GM19324 (cell line): ENCODE results near the gene PNMA8C.
A peak's percentile ranks its signal among the peaks of the same experiment; 100 is the strongest.

Experiments used
- ATAC-seq: cut with Tn5 transposase; IDR thresholded peaks from one replicate; pipeline ENCODE4 v1.9.1; 2021; ENCODE audit warnings: mild to moderate bottlenecking, moderate library complexity; ENCODE audit not compliant: unreplicated experiment, low FRiP score

Gene PNMA8C

DNA sequence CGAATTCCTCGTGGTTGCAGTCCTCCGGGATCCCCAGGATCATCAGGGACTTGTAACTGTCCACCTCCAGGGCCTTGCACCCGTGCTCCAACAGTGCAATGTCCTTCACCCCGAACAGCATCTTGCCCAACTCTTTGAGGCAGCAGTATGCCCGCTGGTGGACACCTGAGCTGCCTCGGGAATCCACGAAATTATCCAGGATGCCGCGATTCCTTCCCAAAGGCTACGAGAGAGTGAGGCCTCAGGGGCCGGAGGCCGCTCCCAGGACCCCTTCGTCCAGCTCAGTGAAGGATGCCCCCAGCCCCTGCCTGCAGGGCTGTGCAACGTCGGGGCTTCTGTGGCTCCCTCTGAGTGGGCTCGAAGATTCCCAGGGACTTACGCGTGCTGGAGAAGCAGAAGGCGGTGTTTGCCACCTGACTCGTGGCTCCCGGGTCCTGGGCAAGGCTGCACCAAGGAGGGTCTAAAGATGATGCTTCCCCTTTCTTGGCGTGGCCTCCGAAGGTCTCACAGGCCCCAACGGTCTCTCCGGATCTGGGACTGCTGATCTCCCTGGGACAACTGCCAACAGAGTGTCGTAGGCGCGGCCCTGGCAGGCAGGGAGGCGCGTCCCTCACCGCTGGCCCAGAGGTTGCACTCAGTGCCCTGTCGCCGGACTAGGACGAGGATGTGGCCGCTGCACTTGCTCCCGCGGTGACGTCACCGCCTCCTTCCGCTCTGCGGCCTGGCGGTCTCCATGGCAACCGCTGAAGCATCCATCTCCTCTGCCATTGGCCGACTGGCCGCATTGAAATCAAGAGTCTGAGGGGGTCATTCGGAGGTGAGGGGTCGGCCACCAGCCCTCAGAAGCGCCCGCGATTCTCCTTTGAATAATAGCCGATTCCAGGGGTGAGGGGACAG, at the start of gene PNMA8C:
Gene PNMA8C, minus strand, starts transcription at position 698 of the 897 bp plus-strand sequence. Its CDS starts 577 bp downstream, at position 121.
- no peak for ATAC-seq

DNA sequence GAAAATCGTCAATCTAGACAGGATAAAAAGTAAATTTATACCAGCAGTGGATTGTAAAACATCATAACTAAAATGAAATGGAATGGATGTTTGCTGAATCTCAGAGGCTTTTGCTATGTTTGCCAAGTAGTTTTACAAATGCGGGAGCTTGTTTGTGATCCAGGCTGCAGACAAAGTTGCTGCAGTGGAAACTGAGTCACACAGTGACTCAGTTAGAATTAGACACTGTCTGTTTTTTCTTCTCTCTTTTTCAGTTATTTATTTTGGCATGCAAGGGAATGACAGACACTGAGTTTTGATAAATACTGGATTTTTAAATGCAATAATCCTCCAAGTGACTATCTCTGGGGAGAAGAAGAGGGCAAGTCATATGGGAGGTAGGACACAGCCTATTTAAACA, 47.2 kb upstream of the PNMA8C start:
- no peak for ATAC-seq

DNA sequence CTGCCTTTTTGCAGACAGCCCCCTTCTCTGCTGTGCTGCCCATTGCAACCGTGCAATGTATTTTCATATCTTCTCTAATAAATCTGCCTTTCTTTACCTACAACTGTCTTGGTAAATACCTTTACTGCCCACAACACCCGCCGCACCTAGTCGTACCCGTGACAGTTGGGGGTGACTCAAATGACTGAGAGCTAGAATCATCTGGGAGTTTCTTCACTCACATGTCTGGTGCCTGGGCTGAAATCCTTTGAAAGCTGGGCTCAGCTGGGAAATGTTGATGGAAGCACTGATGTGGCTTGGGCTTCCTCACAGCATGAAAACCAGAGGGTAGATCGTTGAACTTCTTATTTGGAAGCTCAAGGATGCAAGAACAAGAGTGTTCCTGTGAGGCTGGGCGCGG, 45.5 kb upstream of the PNMA8C start:
- ATAC-seq: no peak

DNA sequence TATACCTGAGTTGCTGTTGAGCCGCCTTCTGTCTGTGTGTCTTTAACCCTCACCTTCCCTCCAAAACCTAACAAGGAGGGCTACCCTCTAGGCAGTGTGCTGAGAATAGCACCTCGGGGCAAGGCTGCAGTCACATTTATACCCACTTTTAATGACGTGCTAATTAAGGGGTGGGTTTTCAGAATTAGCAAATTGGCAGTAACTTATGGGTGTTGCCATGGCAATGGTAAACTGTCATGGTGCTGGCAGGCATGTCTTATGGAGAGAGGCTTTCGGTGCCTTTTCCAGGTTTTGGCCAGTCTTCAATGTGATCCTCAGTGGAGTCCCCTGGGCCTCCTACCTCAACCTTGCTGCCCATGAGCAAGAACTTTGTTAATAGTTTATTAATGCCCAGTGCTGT, 43.9 kb upstream of the PNMA8C start:
- ATAC-seq: no peak

DNA sequence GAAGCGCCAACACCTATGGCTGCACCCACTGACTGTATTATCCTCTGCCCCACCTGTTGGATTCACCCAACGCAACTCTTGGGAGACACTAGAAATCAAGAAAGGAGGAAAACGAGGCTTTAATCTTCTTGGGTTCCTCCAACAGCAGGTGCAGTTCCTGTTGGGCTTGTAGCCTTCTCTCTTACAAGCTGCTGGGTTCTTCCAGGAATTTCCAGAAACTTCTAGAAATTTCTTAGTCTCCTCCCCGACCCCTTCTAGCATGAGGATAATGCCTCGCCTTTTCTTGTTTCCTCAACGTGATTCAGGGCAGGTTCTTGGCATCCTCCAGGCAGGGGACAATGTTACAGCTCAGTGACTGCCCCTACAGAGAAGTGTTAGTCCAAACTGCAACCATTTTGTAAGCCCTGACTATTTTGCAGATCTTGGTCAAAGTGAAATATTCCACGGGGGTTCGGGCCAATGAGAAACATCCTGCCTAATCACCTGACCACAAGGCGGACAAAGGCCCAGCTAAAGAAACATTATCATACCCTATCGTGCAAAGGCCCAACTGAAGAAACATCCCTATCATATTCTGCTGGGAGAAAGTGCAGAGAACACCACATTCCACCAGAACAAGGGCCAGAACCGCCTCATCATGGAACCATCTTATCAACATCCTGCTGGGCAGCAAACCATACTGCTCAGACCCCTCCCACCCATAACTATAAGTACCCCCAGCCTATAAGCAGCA, 43.2 kb upstream of the PNMA8C start:
- ATAC-seq: no peak

DNA sequence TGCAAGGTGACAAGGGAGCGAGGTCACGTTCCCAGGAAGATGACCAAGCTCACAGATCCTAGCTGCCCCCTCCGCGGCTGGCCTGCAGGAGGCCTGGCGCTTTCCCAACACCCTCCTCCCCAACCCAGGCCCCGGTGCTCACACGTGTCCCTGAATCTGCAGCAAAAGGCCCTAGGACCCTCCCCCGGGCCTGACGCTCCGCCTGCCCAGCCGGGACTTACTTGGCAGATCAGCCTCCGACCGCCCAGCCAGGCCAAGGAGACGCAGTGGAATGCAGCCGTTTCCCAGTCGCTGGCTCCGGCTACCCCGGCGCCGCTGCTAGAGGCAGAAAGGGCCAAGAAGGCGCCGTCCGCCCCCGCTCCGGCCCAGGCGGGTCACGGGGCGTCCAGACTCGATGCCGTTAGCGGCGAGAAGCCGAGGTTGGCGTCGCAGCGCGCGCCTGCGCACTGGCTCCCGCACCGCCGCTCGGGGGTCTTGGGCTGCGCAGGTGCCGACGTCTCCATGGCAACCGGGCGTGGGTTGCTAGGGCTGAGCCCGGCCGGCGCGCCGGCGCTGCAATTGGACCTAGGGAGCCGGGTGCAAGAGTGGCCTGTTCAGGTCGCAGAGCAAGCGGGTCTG, 42.5 kb upstream of the PNMA8C start, which contains the start of gene PNMA8A:
Gene PNMA8A, minus strand, starts transcription at position 448 of the 618 bp plus-strand sequence. CDS start 528 bp downstream, outside the sequence.
- ATAC-seq: no peak

DNA sequence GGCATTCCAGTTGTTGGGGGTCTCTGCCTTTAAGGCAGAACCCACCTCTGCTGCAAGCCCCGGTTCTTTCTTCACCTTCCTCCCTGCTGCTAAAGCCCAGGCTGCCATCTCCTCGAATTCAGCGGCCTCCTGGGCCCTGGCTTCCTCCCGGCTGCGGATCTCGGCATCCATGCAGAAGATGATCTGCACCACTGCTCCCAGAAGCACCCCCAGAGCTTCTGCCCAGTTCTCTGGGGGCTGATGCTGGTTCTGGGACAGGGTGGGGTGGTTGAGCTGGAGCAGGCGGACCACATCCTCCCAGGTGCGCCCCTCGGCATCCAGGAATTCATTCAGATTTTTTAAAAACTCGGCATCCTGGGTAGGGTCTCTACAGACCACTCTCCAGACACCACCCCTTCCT, 41.6 kb upstream of the PNMA8C start:
- ATAC-seq: no peak

DNA sequence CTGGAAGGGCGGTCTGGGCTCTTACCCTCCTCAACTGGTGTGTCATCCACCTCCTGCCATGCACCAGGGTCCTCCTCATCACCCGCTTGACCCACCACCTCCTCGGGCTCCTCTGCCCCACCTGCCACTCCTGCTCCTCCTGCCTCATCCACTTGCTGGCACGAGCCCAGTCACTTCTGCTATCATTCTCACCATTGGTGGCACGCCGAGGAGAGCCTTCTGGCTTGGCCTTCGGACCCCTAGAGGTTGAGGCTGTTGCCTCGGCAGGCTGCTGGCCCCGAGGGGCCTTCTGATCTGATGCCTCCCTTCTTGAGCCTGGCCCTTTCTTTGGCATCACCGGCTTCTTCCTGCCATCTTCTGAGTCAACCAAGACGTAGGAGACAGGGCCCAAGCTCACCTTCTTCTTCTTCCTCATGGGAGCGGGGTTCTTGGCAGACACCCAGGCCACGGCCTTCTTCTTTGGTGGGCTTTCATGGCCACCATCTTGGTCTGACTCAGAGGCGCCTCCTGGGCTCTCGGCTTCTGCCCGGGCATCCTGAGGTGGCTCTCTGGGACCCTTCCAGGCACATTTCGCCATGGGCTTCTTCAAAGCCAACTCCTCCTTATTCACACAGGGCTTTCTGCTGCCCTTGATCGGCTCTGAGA, 40.9 kb upstream of the PNMA8C start:
- no peak for ATAC-seq

DNA sequence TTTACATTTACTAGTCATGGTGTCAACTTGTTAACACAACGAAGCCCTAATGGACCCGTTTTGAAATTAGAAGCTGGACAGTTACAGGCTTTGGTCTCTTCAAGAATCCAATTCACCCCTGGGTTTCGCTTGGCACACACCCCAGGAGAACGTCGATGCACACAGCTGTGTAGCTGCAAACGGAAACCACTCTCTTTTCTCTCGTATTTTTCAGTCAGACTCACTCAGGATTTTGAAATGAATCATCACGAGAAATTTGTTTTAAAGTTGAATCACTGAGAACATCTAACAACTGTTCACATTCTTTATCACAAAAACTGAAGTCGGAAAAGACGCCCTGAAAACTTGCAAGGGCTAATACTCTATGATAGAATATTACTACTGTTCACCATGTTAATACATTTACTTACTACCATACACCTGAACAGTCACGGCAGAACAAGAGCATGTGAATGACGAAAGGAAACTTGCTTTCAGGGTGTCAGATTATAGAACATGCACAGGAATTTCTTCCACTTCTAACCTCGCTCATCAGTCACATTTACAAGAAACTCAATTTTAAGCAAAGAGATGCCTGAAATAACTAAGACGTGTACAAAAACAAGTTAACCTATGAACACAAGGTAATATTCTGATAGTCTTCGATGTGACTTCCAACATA, 37.9 kb upstream of the PNMA8C start:
- ATAC-seq: peak; percentile 51

DNA sequence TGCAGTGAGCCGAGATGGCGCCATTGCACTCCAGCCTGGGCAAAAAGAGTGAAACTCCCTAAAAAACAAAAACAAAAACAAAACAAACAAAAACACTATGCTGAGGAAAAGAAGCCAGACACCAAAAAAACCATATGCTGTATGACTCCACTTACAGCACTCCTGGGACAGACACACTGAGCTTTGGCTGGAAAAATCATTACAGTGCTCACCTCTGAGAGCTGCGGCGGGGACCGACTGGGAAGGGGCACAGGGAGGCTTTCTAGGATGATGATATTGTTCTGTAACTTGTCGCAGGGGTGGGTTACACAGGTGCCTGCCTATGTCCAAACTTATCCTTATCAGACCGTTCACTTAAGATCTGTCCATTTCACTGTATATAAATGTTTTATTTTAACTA, 34.8 kb upstream of the PNMA8C start:
- ATAC-seq: no peak

DNA sequence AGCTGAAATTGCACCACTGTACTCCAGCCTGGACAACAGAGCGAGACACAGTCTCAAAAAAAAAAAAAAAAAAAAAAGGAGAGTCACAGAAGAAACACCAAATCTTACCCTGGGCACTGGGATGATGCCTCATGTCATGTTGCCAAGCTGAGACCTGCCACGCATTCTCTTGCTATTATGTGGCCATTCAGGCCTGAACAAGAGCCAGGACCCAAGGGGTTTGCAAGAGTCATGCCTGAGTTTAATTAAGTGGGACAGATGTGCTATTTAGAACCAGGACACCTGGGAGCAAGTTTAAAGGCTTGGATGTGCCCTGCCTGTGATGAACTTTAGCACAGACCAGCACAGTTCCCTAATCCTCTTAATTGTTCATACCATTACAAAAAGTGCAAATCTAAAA, 32.8 kb upstream of the PNMA8C start:
- no peak for ATAC-seq

DNA sequence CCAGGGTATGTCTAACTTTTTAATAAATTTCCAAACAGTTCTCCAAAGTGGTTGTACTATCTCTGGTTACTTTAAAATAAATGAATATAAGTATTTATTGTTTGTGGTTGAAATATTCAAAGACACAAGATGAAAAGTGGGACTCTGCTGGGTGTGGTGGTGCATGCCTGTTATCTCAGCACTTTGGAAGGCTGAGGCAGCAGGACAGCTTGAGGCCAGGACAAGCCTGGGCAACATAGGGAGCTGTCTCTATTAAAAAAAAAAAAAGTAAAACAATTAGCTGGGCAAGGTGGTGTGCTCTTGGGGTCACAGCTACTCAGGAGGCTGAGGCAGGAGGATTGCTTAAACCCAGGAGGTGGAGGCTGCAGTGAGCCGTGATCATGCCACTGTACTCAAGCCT, 32.2 kb upstream of the PNMA8C start:
- no peak for ATAC-seq

DNA sequence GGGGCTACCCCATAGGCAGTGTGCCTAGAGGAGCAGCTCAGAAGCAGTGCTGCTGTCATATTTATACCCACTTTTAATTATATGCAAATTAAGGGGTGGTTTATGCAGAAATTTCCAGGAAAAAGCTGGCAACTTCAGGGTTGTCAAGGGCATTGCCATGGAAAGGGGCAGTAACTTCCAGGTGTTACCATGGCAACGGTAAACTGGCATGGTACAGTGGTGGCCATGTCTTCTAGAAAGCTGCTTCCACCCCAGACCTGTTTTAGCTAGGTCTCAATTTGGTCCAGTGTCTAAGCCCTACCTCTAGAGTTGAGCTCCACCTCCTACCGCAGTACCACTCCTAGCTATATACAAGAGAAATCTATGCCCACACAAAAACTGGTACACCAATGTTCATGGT, 31.3 kb upstream of the PNMA8C start:
- ATAC-seq: no peak

DNA sequence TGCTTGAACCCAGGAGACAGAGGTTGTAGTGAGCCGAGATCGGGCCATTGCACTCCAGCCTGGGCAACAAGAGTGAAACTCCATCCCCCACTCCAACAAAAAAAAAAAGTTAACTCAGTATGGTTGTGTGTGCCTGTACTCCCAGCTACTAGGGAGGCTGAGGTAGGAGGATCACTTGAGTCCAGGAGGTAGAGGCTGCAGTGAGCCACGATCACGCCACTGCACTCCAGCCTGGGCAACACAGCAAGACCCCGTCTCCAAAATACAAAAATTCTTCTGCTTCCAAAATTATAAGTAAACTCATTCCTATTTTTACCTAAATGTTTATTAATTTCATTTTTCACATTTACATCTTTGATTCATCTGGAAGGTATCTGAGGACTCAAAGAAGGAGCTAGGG, 28.2 kb upstream of the PNMA8C start:
- no peak for ATAC-seq

DNA sequence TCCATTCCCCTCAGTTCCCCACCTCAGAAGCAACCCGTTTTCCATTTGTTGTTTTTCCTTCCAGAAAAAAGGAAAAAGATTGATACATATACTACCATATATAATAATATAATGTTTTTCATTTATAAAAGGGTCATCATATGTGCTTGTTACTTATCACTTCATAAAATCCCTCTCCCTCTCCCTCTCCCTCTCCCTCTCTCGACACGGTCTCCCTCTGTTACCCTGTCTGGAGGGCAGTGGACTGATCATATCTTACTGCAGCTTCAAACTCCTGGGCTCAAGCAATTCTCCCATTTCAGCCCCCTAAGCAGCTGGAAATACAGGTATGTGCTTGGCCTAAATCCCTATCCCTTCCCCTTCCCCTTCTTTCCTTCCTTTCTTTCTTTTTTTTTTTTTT, 25.5 kb upstream of the PNMA8C start:
- ATAC-seq: no peak

DNA sequence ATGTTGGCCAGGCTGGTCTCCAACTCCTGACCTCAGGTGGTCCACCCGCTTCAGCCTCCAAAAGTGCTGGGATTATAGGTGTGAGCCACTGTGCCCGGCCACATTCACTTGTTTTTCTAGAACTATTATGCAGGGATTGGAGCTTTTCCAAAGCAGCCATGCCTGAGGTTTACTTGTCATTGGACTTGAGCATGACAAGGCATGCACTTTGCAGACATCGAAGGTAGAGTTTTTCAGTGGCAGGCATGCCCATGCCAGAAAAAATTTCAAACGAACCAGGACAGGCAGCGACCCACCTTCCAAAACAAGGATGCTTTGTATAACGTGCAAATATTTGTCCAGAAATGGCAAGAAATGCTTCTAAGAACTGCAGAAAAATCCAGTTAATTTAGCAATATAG, 24.9 kb upstream of the PNMA8C start:
- ATAC-seq: no peak

DNA sequence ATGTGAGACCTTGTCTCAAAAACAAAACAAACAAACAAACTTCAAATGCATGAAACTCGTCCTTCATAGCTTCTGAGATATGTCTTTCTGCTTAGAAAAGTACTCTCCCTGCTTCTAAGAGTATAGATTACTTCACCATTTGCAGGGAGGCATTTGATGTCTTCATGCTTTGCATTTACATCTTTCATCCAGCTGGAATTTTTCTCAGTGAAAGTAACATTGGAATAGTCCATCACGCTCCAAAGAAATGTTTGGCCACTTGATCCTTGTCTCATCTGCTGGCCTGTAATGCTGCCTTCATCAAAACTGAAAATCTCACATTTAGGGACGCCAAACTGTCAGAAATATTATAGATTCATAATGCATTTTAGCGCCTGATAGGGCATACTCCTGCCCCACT, 23.4 kb upstream of the PNMA8C start:
- ATAC-seq: no peak

DNA sequence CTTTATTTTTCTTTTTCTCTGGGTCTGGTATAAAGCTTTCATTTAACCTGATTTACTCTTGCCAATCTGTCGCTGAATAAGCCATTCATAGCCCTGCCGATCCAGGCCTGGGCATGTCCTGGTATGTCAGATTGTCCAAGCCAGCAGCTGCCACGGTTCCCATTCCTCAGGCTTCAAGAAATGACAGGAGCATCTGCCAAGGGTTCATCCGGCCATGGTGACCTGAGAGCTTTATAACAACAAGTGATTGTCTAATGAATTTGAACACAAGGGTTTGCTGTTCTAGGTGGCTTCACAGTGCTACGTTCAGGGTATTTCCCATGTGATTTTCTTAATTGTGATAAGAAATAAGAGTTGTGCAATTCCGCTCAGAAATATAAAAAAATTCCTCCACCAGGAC, 22.6 kb upstream of the PNMA8C start:
- no peak for ATAC-seq

DNA sequence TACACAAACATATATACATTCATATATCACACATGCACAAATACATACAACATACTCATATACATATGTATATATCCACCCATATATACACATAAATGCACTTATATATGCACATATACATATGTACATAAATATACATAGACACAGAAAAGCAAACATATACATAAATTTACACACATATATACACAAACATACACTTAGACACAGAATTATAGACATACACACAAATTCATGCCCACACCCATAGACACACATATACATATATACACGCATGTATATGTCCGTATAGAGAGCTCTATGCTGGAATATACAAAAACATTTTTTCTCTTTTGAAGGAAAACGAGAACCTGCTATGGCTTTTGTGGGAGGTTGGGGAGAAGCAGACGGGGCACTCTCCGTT, 22.0 kb upstream of the PNMA8C start:
- no peak for ATAC-seq

DNA sequence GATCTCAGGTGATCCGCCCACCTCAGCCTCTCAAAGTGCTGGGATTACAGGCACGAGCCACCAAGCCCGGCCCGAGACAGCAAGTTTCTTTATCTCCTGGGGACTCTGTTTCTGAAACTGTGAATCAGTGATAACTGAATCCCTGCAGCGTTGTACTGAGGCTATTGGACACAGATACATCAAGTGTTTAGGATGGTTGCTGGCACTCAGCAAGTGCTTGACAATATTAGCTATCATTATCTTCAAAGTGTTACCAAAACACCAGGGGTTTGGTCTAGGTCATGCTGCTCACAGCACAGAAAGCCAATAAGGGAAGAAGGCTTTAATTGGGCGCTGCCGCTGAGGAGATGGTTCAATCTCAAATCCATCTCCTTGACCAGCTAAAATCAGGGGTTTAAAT, 20.5 kb upstream of the PNMA8C start:
- ATAC-seq: no peak
